Measurements from ENCODE around the gene ZNF133. TPM values are rescaled to one million over a fixed set of nuclear protein-coding genes. Genes with fewer than 3 reads are reported as not detected.

ZNF133 gene
- total RNA-seq, 1 experiment from 2014 or later: 9.3 TPM

GRCh38 chr20:18321976-18322950 is 33.9 kb downstream of the ZNF133 start:
- CTCF ChIA-PET: no interaction called here
- Histone ChIP-seq H3K27me3 (replicated peaks; ENCODE audit: insufficient read depth, low read depth, low read length, poor library complexity) (no peaks in the 10 kb centered on the region), H3K36me3 (ENCODE audit: insufficient read depth, low read length, poor library complexity, severe bottlenecking) (no peaks in the 10 kb centered on the region), H3K4me1 (ENCODE audit: insufficient read depth, low read length, poor library complexity, severe bottlenecking) (no peaks in the 10 kb centered on the region), H3K27ac (ENCODE audit: low read depth, low read length, poor library complexity, severe bottlenecking) (no peak overlapping the region), H3K9me3 (ENCODE audit: low read depth, low read length, poor library complexity, severe bottlenecking) (no peaks in the 10 kb centered on the region), H3K4me3 (ENCODE audit: low read depth, low read length, poor library complexity, severe bottlenecking) (no peak overlapping the region)
- TF ChIP-seq EZH2 (IDR thresholded peaks at IDR 0.05; ENCODE audit: borderline replicate concordance, low read depth, low read length, poor library complexity, severe bottlenecking): no peak
- TF ChIP-seq, protein P1, sequence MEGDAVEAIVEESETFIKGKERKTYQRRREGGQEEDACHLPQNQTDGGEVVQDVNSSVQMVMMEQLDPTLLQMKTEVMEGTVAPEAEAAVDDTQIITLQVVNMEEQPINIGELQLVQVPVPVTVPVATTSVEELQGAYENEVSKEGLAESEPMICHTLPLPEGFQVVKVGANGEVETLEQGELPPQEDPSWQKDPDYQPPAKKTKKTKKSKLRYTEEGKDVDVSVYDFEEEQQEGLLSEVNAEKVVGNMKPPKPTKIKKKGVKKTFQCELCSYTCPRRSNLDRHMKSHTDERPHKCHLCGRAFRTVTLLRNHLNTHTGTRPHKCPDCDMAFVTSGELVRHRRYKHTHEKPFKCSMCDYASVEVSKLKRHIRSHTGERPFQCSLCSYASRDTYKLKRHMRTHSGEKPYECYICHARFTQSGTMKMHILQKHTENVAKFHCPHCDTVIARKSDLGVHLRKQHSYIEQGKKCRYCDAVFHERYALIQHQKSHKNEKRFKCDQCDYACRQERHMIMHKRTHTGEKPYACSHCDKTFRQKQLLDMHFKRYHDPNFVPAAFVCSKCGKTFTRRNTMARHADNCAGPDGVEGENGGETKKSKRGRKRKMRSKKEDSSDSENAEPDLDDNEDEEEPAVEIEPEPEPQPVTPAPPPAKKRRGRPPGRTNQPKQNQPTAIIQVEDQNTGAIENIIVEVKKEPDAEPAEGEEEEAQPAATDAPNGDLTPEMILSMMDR (conservative IDR thresholded peaks at IDR 0.05; ENCODE audit: low read depth, low read length): no peak
- BruUV-seq (replicated peaks): no TSS peak
- intact Hi-C loops (cut with micrococcal nuclease; ENCODE audit: unreplicated experiment): no loop called here
- POLR2A ChIA-PET (ENCODE audit: low non-redundant PET): no interaction called here
- no peak for DNase-seq (ENCODE audit: low spot score)

DNA sequence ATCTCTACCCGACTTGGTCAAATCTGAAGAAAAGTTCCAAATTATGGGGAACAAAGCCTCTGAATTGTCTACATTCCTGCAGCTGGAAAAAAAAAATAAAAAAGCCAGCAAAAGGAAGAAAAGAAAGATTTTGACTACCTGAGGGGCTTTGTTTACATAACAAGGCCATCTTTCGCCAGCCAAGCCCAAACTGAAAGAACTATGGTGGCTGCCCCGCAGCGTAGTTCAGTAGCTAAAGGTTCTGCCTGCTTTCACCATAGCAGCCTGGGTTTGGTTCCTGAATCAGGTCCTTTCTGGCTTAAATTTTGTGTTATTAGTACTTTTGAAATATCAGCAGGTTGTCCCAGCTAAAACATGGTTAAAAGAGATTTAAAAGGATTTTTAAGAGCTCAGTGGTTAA is 35.4 kb downstream of the ZNF133 start:
- H3K36me3 ChIP-seq (ENCODE audit: insufficient read depth, low read length, poor library complexity, severe bottlenecking): no peaks in the 10 kb centered on the region
- H3K27me3 ChIP-seq (replicated peaks; ENCODE audit: insufficient read depth, low read depth, low read length, poor library complexity): no peaks in the 10 kb centered on the region
- H3K4me1 ChIP-seq (ENCODE audit: insufficient read depth, low read length, poor library complexity, severe bottlenecking): no peaks in the 10 kb centered on the region
- H3K4me3 ChIP-seq (ENCODE audit: low read depth, low read length, poor library complexity, severe bottlenecking): no peak overlapping the region
- H3K27ac ChIP-seq (ENCODE audit: low read depth, low read length, poor library complexity, severe bottlenecking): no peak overlapping the region
- no peak for TF ChIP-seq EZH2 (IDR thresholded peaks at IDR 0.05; ENCODE audit: borderline replicate concordance, low read depth, low read length, poor library complexity, severe bottlenecking)
- TF ChIP-seq, protein P1 (conservative IDR thresholded peaks at IDR 0.05; ENCODE audit: low read depth, low read length): no peak
- POLR2A ChIA-PET (ENCODE audit: low non-redundant PET): interaction anchor here (0.6 kb wide), 1 partner anchor 17 kb away, joined by 3 read pairs; no protein-coding TSS in a partner anchor
- DNase-seq (ENCODE audit: low spot score): no peak
- intact Hi-C loops (cut with micrococcal nuclease; ENCODE audit: unreplicated experiment): no loop called here
- peaks cover 8% of the 10 kb centered on the region for H3K9me3 ChIP-seq (ENCODE audit: low read depth, low read length, poor library complexity, severe bottlenecking)
- no TSS peak for BruUV-seq (replicated peaks)
- CTCF ChIA-PET: no interaction called here

DNA sequence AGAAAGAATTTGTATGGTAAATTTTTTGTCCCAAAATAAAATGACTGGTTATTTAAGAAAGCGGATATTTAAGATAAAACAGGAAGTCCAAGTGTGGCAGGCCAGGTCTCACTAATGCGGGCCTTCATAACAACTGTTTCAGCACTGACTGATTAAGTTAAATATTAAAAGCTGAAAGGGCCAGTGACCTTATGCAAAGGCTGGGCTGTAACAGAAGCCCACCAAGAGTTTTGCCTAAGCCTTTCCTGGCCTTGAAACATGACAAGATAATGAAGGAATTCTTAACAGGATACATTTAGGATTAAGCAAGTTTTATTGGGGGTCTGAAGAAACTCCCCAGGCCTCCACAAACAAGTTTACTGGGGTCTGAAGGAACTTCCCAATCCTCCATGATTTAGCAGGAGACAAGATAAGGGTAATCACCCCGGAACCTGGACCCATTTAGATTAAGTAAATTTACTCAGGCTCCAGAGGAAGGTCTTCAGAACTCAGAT is 36.3 kb downstream of the ZNF133 start:
- intact Hi-C loops (cut with micrococcal nuclease; ENCODE audit: unreplicated experiment): no loop called here
- BruUV-seq (replicated peaks): no TSS peak
- Histone ChIP-seq H3K27ac (ENCODE audit: low read depth, low read length, poor library complexity, severe bottlenecking) (no peak overlapping the region), H3K36me3 (ENCODE audit: insufficient read depth, low read length, poor library complexity, severe bottlenecking) (no peaks in the 10 kb centered on the region), H3K9me3 (ENCODE audit: low read depth, low read length, poor library complexity, severe bottlenecking) (peaks cover 8% of the 10 kb centered on the region), H3K4me3 (ENCODE audit: low read depth, low read length, poor library complexity, severe bottlenecking) (no peak overlapping the region), H3K27me3 (replicated peaks; ENCODE audit: insufficient read depth, low read depth, low read length, poor library complexity) (no peaks in the 10 kb centered on the region), H3K4me1 (ENCODE audit: insufficient read depth, low read length, poor library complexity, severe bottlenecking) (no peaks in the 10 kb centered on the region)
- DNase-seq (ENCODE audit: low spot score): no peak
- TF ChIP-seq, protein P1 (conservative IDR thresholded peaks at IDR 0.05; ENCODE audit: low read depth, low read length): no peak
- TF ChIP-seq EZH2 (IDR thresholded peaks at IDR 0.05; ENCODE audit: borderline replicate concordance, low read depth, low read length, poor library complexity, severe bottlenecking): no peak
- CTCF ChIA-PET: no interaction called here
- POLR2A ChIA-PET (ENCODE audit: low non-redundant PET): no interaction called here
